Left lobe of liver (tissue), 2 donors: ENCODE results near the gene MCRIP1. TPM values are rescaled to one million over a fixed set of nuclear protein-coding genes. Genes with fewer than 3 reads are reported as not detected.

Source experiments
- ATAC-seq: fragments of 200-7000 bp; cut with Tn5 transposase; one replicate; pipeline ENCODE4 v1.9.1; 2020; ENCODE audit warnings: mild to moderate bottlenecking, moderate library complexity
- DNase-seq: peaks from one replicate; pipeline ENCODE4 v3.0.0-alpha.2; 2020; ENCODE audit warnings: low spot score
- total RNA-seq: library from RNA; stranded (reverse); gene quantifications from one replicate; pipeline ENCODE4 v1.2.1, GENCODE V29; 2021
- donor health status: DM: no; HTN: no; CAD: no; lungs with moderate emphysema.
- donor health status: DM: no; HTN: yes; CAD: no.

The MCRIP1 gene
- 17.9 TPM for total RNA-seq

GRCh38 chr17:81833160-81833920 is at the start of gene MCRIP1:
Gene MCRIP1, minus strand, starts transcription at chr17:81833291. Its CDS starts 8,785 bp downstream, at chr17:81824506.
- ATAC-seq (peak; percentile 81), DNase-seq (peak; percentile 98)

- DNase-seq (no peak), ATAC-seq (no peak)
Observed at GRCh38 chr17:81879121-81879520, 46.0 kb upstream of the MCRIP1 start.

- ATAC-seq: no peak
- DNase-seq: no peak
Observed at GRCh38 chr17:81878294-81878693, 45.2 kb upstream of the MCRIP1 start.

GRCh38 chr17:81877569-81877968 is 44.5 kb upstream of the MCRIP1 start:
- ATAC-seq (no peak), DNase-seq (no peak)

DNA sequence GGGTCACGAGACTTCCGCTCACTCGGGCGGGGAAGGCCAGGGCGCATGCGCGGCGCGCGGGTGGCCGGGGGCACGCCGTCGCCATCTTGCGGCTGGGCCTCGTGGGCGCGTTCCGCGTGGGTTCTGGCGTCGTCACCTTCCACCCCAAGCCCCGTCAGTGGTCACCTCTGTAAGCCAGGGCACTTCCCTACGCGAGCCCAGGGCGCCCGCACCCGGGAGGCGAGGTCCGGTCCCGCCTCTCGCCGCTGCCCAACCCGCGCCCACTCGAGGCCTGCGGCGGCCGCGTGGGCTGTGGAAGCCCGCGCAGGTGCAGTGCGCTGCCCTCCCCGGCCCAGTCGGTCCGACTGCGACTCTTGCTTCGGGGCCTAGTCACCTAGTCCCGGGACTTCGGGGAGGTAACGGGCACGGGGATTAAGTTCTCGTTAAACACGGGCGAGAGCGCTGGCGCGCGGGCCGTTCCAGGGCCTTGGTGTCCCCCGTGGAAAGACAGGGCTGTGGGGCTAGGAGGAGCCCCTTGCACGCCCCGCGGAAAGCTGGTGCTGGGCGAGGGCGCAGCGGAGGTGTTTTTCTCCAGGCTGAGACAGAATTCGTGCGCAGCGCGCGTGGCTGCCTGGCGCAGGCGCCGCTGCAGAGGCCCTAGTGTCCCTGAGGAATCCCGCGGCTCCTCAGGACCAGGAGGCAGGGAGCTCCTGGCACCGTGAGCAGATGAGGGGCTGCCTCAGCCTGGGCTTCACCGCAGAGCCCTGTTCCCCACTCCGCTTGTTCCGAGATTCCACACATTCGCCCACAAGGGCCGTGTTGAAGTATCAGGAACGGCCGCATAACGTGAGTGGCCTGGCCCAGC is 38.5 kb upstream of the MCRIP1 start:
- DNase-seq (peak; percentile 96), ATAC-seq (peak; percentile 21)

DNA sequence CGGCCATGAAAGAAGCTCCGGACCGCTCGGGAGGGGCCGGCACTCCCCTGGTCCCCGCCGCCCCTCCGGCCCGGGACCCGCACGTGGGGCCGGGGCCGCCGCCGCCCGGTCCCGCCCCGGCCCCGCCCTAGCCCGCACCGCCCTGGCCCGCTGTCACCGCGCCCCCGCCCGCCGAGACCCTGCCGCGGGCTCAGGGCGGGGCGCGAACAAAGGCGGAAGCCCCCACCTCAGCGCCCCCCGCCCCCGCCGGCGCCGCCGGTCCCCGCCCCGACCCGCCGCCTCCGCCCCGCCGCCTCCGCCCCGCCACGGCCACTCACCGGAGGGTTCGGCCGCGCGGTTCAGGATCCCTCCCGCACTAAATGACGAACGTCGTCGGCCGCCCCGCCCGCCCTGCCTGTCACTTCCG is 37.9 kb upstream of the MCRIP1 start, which contains the start of gene ARHGDIA:
ARHGDIA (minus strand) TSS at position 357 of the 406 bp plus-strand sequence. CDS start 1,407 bp downstream, outside the sequence.
- no peak for DNase-seq
- ATAC-seq: peak; percentile 50

DNA sequence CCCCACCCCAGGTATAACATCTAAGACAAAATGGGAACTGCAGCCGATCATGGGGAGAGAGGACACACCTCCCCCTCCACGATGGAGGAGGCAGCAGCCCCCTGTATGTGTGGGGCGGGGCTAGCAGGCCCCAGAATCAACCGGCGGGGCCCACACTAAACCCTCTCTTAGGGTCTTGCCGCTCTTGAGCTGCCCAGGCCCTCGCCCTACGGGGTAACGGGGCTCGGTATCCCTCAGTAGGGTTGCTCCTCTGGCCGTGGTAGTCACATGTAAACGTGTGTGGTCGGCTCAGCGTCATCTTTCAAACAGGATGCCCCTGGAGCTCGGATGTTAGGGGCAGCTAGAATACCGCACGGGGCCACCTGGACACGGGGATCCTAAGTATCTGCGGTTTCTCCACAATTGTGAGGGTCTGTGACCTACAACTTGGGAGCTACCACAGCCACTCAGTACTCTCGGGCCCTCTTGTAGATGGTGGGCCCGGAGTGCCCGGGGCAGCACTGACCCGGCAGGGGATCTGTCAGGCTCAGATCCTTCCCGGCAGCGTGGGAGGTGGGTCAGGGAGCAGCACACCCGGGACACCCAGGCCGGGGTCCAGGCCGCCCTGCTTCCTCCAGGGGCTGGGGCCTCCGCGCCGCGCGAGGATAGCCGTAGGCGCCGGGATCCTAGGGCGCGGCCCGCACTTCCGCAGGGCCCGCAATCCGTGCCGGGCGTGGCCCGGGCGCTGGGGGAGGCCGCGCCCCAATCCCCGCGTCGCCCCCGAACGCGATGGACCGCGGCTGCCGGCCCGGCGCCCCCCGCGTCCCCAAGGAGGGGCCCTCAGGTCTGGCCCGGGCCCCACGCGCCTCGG is 37.3 kb upstream of the MCRIP1 start:
- DNase-seq (peak; percentile 63), ATAC-seq (peak; percentile 0)

- DNase-seq (peak; percentile 71), ATAC-seq (peak; percentile 12)
Observed at GRCh38 chr17:81869221-81870130, 36.4 kb upstream of the MCRIP1 start.

DNA sequence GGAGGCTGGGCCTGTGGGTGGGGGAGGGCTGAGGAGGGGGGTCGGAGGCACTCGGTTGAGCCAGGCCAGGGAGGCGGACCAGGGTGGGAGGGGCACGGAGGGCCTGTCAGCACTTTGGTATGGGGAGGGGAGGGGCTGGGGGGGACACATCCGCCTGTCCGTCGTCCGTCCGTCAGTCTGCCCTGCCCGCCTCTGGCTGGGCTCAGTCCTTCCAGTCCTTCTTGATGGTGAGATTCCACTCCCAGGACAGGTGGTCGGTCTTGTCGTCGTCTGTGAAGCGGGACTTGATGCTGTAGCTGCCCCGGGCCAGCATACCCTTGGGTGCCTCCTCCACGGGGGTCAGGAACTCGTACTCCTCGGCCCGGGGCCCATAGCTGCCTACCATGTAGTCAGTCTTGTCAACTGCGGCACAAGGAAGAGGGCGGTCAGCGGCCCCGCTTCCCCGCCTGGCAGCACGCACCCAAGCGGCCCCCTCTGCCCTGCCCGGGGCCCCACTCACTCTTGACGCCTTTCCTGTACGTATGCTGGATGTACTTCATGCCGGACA is 35.7 kb upstream of the MCRIP1 start:
- DNase-seq (peak; percentile 69), ATAC-seq (peak; percentile 7)

DNA sequence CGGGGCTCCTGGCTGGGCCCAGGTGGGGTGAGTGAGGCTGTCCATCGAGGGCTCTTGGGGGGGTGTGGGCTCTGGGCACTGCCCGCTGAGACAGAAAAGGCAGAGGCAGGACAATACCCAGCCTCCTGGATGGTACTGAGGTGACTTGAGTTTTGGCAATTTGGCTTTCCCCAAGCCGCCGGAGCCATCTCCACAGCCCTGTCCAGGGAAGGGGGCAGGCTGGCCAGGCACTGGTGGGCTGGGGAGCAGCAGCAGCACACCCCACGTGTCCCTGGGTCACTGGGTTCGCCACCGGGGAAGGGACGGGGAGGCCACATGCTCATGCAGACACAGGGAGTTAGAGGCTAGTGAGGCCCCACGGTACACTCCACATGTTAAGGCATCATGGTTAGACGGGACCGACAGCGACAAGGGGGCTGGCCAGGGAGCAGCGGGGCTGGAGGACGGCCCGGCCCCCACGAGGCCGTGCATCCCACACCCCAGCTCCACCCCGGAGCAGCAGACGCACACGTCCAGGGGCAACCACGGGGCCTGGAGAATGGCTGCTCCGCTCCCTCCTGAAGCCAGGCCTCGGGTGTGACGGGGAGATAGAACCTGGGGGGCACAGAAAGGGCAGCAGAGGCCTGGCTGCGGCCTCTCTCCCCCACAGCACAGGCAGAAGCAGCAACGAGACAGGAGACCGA is 35.0 kb upstream of the MCRIP1 start:
- DNase-seq: peak; percentile 77
- peak; percentile 4 for ATAC-seq

DNA sequence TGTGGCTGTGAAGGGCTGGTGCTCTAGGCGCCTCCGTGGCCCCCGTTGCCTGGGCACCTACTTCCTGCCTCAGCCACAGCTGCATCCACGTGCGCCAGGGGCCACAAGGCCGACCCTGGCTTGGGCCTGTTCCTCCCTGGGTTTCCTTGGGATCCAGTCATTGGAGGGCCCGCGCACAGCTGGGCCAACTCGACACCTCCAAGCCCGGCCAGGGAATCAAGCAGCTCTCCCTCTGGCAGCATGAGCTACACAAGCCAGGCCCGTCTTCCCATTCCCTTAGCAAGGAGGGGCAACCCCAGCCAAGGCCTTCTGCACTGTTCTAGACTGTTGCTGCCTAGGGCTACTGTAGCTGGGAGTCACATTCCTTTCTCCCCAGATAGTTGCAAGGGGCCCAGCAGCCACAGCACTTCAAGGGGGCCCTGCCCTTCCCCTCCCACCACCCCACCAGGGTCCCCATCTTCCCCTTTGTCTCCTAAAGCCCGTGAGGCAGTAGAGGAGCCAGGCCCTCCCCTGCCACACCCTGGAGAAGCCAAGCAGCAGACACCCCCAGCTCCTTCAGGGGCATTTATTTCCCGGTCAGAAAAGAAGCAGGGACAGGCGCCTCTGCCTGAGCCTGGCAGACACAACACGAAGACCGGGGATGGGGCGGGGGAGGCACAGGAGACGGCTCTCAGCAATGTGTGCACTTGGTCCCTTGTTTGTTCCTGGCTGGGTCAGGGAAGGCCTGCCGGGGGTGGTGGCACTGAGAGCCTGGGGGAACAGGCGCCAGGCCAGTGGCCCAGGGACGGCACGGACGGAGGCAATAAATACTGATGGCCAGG is 34.3 kb upstream of the MCRIP1 start:
- ATAC-seq: peak; percentile 19
- no peak for DNase-seq

DNA sequence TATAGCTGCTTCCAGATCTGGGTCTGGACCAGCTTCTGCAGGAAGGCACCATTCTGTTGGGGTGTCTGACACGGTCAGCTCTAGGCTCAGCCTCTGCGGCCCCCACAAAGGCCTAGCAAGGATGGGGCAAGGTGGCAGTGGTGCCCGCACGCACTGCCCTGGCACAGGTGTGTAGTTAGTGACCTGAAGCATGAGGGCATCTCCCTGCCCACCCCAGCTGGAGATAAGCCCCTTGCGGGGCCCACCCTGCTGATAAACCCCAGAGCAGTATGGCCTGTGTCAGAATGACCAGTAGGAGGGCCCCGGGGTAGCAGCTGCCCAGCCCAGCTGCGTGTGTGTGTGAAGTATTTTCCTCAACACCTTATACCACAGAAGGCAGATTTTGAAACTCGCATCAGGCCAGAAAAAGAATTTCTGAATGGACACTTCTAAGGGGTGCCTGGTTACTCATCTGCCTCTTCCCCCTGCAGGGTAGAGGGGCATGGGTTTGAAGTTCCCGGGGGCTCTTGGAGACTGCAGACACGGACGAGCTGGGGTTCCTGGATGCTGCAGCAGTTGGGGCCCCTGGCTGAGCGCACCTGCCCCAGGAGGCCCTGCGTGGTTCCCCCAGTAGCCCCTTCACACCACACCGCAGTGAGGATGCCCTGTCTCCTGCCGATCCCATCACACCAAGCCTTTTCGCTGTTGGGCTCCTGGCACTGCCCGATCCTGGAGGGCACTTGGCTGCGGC is 33.5 kb upstream of the MCRIP1 start:
- DNase-seq: peak; percentile 61
- no peak for ATAC-seq

GRCh38 chr17:81865733-81866439 is 32.8 kb upstream of the MCRIP1 start:
- peak; percentile 51 for ATAC-seq
- peak; percentile 99 for DNase-seq

DNA sequence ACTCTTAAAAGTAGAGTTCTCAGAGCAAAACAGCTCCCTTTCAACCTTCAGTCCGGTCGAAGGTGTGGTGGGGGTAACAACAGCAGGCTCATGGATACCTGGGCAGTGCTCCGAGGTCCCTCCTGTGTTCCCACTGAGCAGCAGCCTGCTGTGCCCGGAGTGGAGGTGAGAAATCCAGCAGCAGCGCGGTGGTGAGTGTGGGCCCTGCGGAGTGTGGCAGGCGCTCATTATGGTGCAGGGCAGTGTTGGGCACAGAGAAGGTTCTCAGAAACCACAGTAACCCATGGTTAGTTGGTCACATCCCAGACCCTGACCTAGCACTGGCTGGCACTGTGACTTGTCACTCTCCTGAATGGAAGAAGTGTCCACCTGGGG is 32.3 kb upstream of the MCRIP1 start:
- ATAC-seq (no peak), DNase-seq (no peak)

- ATAC-seq (no peak), DNase-seq (peak; percentile 59)
Observed at GRCh38 chr17:81863833-81864768, 31.0 kb upstream of the MCRIP1 start.
